Tibial nerve (tissue), 4 donors: Measurements from ENCODE around the gene GPC6. TPM values are rescaled to one million over a fixed set of nuclear protein-coding genes. Genes with fewer than 3 reads are reported as not detected.

ENCODE experiments used
- DNase-seq, 2 donors: peaks; one replicate each; pipeline ENCODE4 v3.0.0-alpha.2; 2019; ENCODE audit warnings: low spot score in 2 of 2
- H3K27ac ChIP-seq, 4 donors: fragments of 200-600 bp; sonication (generic) in 3 of 4; one replicate each; pipeline ENCODE4 v1.5.1; 2017 to 2019; ENCODE audit warnings: mild to moderate bottlenecking in 1 of 4
- H3K27me3 ChIP-seq, 2 donors: fragments of 200-600 bp; sonication (generic) in 1 of 2; one replicate each; pipeline versions ENCODE4 v1.5.1 to v1.6.0; 2017 to 2019
- H3K36me3 ChIP-seq, 3 donors: fragments of 200-600 bp; sonication (generic); one replicate each; pipeline ENCODE4 v1.5.1; 2018 to 2019
- H3K4me1 ChIP-seq, 4 donors: fragments of 200-600 bp; sonication (generic) in 3 of 4; one replicate each; pipeline ENCODE4 v1.5.1; 2017 to 2019
- H3K4me3 ChIP-seq, 4 donors: fragments of 200-600 bp; sonication (generic) in 3 of 4; one replicate each; pipeline ENCODE4 v1.5.1; 2017 to 2019; ENCODE audit warnings: mild to moderate bottlenecking in 1 of 4, moderate library complexity in 1 of 4
- H3K9me3 ChIP-seq, 4 donors: fragments of 200-600 bp; sonication (generic) in 3 of 4; one replicate each; pipeline ENCODE4 v1.5.1; 2017 to 2019
- EP300 ChIP-seq, 2 donors: sonication (generic); formaldehyde crosslinking; IDR thresholded peaks; one replicate each; pipeline ENCODE4 v1.6.1; 2017; ENCODE audit warnings: antibody characterized with exemption in 2 of 2, mild to moderate bottlenecking in 1 of 2
- POLR2A ChIP-seq, 2 donors: fragments of 450-650 bp; IDR thresholded peaks; one replicate each; pipeline ENCODE4 v1.6.1; 2017; ENCODE audit warnings: antibody characterized with exemption in 2 of 2, mild to moderate bottlenecking in 2 of 2, moderate library complexity in 2 of 2
- WGBS, 2 donors: methylation state at CpG; one replicate each; pipeline ENCODE4 v1.1.5; 2018; 5-methylcytosine and 5-hydroxymethylcytosine counted together
- total RNA-seq, 4 donors: library from RNA; depleted of rRNA; stranded (reverse); fragments of >200 nt; gene quantifications; one replicate each; pipeline ENCODE4 v1.1.0, GENCODE V29; 2016
- TF ChIP-seq, protein P1 (sequence below), 5 experiments: fragments of 200-600 bp in 3 of 5; fragments of 450-650 bp in 2 of 5; sonication (generic) in 3 of 5; IDR thresholded peaks; one replicate each; pipeline ENCODE4 v1.5.1; 2016 to 2019; ENCODE audit warnings: antibody characterized with exemption in 5 of 5, mild to moderate bottlenecking in 3 of 5, moderate library complexity in 2 of 5

GPC6 gene
- total RNA-seq, 4 donors from 2014 or later: 21.9 to 39.5 (median 29.8) TPM

DNA sequence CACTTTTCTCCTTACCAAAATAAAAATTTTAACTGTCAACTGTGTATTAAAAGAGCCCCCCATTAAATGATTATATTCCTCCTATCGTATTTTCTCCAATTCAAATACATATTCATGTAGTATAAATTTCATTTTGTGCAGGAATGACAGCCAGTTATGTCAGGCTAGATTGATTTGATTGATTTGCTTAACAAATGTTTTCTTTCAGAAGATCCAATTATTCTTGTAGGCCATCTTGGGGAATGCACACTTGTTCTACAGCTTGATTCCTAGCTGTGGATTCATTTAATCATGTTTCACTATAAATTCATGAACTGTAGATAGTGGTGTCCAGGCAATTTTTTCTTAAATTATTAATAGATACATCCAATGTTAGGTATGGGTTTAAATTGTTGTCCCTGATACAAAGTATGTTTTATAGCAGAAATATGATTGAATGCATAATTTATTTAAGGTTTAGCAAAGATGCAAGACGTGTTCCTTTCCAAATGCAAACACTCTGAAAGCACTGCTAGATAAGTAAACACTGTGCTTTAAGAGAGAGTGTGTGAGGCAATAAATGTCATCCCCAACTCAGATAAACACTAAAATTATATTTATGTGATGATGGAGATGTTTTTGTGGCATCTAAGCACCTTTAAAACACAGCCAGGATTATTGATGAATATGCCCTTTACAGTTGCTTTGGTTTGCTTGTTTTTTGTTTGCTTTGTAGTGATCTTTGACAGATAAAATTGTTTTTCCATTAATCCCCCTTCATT is 721.7 kb downstream of the GPC6 start:
- no peak for DNase-seq
- H3K4me1 ChIP-seq: no peaks in the 10 kb centered on the region
- no peak overlapping the region for H3K27ac ChIP-seq
- H3K27me3 ChIP-seq: no peaks in the 10 kb centered on the region
- H3K4me3 ChIP-seq: no peak overlapping the region
- TF ChIP-seq, protein P1, sequence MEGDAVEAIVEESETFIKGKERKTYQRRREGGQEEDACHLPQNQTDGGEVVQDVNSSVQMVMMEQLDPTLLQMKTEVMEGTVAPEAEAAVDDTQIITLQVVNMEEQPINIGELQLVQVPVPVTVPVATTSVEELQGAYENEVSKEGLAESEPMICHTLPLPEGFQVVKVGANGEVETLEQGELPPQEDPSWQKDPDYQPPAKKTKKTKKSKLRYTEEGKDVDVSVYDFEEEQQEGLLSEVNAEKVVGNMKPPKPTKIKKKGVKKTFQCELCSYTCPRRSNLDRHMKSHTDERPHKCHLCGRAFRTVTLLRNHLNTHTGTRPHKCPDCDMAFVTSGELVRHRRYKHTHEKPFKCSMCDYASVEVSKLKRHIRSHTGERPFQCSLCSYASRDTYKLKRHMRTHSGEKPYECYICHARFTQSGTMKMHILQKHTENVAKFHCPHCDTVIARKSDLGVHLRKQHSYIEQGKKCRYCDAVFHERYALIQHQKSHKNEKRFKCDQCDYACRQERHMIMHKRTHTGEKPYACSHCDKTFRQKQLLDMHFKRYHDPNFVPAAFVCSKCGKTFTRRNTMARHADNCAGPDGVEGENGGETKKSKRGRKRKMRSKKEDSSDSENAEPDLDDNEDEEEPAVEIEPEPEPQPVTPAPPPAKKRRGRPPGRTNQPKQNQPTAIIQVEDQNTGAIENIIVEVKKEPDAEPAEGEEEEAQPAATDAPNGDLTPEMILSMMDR (IDR thresholded peaks at IDR 0.05): no peak
- no peak for TF ChIP-seq POLR2A (IDR thresholded peaks at IDR 0.05)
- TF ChIP-seq EP300 (IDR thresholded peaks at IDR 0.05): no peak
- H3K9me3 ChIP-seq: no peaks in the 10 kb centered on the region
- H3K36me3 ChIP-seq: no peaks in the 10 kb centered on the region
- WGBS, 2 donors: 78 to 81% methylated on average over 2 of the region's 2 CpGs

DNA sequence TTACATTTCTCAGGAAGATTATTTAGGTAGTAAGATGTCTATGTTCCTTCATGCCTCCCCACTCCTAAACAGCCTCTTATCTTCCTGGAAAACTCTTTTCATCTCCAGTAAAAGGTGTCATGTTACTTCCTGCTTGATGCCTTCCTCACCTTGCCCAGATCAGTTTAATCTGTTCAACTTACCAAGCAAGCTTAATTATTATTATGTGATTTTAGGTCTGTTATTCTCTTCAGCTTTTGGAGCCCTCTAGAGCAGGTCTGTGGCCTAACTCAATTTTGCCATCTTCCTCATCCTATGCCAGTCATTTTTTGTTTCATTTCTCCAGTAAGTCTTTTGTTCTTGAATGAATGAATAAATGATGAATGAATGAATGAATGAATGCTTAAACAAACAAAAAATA is 724.5 kb downstream of the GPC6 start:
- H3K4me1 ChIP-seq: no peaks in the 10 kb centered on the region
- H3K36me3 ChIP-seq: no peaks in the 10 kb centered on the region
- no peaks in the 10 kb centered on the region for H3K27me3 ChIP-seq
- no peak for DNase-seq
- no peak overlapping the region for H3K4me3 ChIP-seq
- no peak for TF ChIP-seq EP300 (IDR thresholded peaks at IDR 0.05)
- TF ChIP-seq, protein P1 (IDR thresholded peaks at IDR 0.05): peak in 1 of 5 experiments; percentile 12
- no peak overlapping the region for H3K27ac ChIP-seq
- no peaks in the 10 kb centered on the region for H3K9me3 ChIP-seq

DNA sequence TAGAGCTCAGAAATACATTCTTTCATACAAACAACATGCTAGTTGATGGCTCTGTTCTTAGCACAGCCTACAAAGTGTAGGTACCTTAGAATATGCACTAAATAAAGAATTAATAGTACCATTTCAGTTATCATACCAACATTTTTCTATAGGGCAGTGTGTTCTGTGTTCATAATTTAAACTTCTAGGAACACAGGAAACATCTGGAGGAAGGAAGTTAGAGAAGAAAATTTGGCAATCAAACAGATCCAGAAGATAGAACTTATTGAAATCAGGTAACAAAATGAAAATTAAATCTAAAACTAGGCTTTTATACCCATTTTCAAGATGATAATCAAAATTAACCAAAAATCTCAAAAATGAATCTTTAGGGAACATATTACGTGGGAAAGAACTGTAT is 725.3 kb downstream of the GPC6 start:
- DNase-seq: no peak
- Histone ChIP-seq H3K9me3 (no peaks in the 10 kb centered on the region), H3K36me3 (no peaks in the 10 kb centered on the region), H3K4me1 (peaks cover 0 to 3% (median 0%) of the 10 kb centered on the region in 4 donors), H3K27me3 (no peaks in the 10 kb centered on the region), H3K27ac (no peak overlapping the region), H3K4me3 (no peak overlapping the region)
- 90 to 96% methylated on average over 1 of the region's 1 CpG for WGBS, 2 donors
- TF ChIP-seq, protein P1 (IDR thresholded peaks at IDR 0.05): no peak
- no peak for TF ChIP-seq POLR2A (IDR thresholded peaks at IDR 0.05)
- TF ChIP-seq EP300 (IDR thresholded peaks at IDR 0.05): no peak

DNA sequence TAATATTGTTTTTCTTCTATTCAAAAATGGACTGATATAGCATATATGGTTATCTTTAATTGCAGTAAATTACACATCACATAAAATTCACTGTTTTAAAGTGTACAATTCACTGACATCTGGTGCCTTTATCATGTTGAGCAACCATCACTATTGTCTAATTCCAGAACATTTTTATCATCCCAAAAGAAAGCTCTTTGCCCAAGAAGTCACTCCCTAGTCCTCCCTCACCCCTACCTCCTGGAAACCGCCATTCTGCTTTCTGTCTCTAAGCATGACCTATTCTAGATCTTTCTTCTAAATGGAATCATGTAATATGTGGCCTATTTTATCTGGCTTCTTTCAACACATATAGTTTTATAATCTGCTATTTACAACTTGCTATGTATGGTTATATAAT is 727.2 kb downstream of the GPC6 start:
- TF ChIP-seq POLR2A (IDR thresholded peaks at IDR 0.05): no peak
- TF ChIP-seq, protein P1 (IDR thresholded peaks at IDR 0.05): no peak
- no peak for TF ChIP-seq EP300 (IDR thresholded peaks at IDR 0.05)
- H3K9me3 ChIP-seq: peaks cover 0 to 5% (median 0%) of the 10 kb centered on the region in 4 donors
- 93 to 97% methylated on average over 1 of the region's 1 CpG for WGBS, 2 donors

DNA sequence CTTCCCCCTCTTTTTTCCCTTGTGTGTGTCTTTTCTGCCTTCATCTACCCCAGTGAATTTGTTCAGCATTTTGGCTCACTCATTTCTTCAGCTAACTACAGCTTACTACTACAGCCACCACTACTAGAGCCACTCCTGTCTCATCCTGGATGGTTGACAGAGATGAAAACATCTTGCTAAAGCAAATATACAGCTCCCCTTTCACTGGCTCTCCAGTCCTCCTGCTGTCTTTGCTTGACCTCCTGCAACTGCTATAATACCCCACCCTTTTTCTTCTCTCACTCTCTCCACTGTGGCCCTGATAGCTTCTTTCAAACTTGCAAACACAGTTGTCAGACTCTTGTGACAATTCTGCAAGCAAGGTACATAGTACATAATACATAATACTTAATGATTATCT is 729.3 kb downstream of the GPC6 start:
- Histone ChIP-seq H3K27me3 (no peaks in the 10 kb centered on the region), H3K9me3 (peaks cover 0 to 5% (median 0%) of the 10 kb centered on the region in 4 donors), H3K4me1 (peaks cover 0 to 3% (median 0%) of the 10 kb centered on the region in 4 donors), H3K4me3 (no peak overlapping the region), H3K36me3 (no peaks in the 10 kb centered on the region), H3K27ac (no peak overlapping the region)
- DNase-seq: no peak
- TF ChIP-seq, protein P1 (IDR thresholded peaks at IDR 0.05): no peak
- TF ChIP-seq POLR2A (IDR thresholded peaks at IDR 0.05) (no peak), EP300 (IDR thresholded peaks at IDR 0.05) (no peak)

More for the DNA sequence above, 727.2 kb downstream of the GPC6 start:
- Histone ChIP-seq H3K27me3 (no peaks in the 10 kb centered on the region), H3K27ac (no peak overlapping the region), H3K4me1 (peaks cover 0 to 3% (median 0%) of the 10 kb centered on the region in 4 donors), H3K4me3 (no peak overlapping the region), H3K36me3 (no peaks in the 10 kb centered on the region)
- no peak for DNase-seq
